Thyroid gland (tissue), 4 donors: ENCODE data around the gene DGAT2. TPM values are rescaled to one million over a fixed set of nuclear protein-coding genes. Genes with fewer than 3 reads are reported as not detected.

Source experiments
- DNase-seq, 2 donors: peaks; one replicate each; pipeline ENCODE4 v3.0.0-alpha.2; 2019
- H3K27ac ChIP-seq, 3 donors: fragments of 200-600 bp; sonication (generic); 1 replicate in 2 of 3; 2 replicates in 1 of 3; pipeline ENCODE4 v1.5.1; 2016 to 2019; ENCODE audit warnings: mild to moderate bottlenecking in 1 of 3, moderate library complexity in 1 of 3
- H3K27me3 ChIP-seq: fragments of 200-600 bp; sonication (generic); one replicate; pipeline ENCODE4 v1.5.1; 2019
- H3K36me3 ChIP-seq, 2 donors: fragments of 200-600 bp; sonication (generic); one replicate each; pipeline ENCODE4 v1.5.1; 2016 to 2019
- H3K4me1 ChIP-seq, 2 donors: fragments of 200-600 bp; sonication (generic); one replicate each; pipeline ENCODE4 v1.5.1; 2017 to 2019
- H3K4me3 ChIP-seq, 3 donors: fragments of 200-600 bp; sonication (generic); replicated peaks in 1 of 3; 1 replicate in 2 of 3; 2 replicates in 1 of 3; pipeline ENCODE4 v1.5.1; 2016; ENCODE audit warnings: mild to moderate bottlenecking in 1 of 3
- H3K9me3 ChIP-seq: fragments of 200-600 bp; sonication (generic); one replicate; pipeline ENCODE4 v1.5.1; 2017
- CTCF ChIP-seq, 6 experiments: fragments of 200-600 bp in 3 of 6; fragments of 450-650 bp in 3 of 6; sonication (generic) in 3 of 6; IDR thresholded peaks; one replicate each; pipeline ENCODE4 v1.5.1; 2016 to 2019; ENCODE audit warnings: antibody characterized with exemption in 6 of 6, mild to moderate bottlenecking in 2 of 6, inconsistent platforms in 1 of 6, moderate library complexity in 1 of 6
- POLR2A ChIP-seq, 2 donors: fragments of 450-650 bp; IDR thresholded peaks; one replicate each; pipeline ENCODE4 v1.6.1; 2017; ENCODE audit warnings: antibody characterized with exemption in 2 of 2, mild to moderate bottlenecking in 2 of 2, moderate library complexity in 1 of 2
- WGBS, 2 donors: methylation state at CpG; one replicate each; pipeline ENCODE4 v1.1.5; 2017; 5-methylcytosine and 5-hydroxymethylcytosine counted together
- intact Hi-C: fragments of 100-400 bp; cut with DNase I; formaldehyde crosslinking; loops from one replicate; pipeline ENCODE4 v1.15.1; 2023
- total RNA-seq, 4 donors: library from RNA; depleted of rRNA; stranded (reverse); fragments of >200 nt; gene quantifications; one replicate each; pipeline ENCODE4 v1.2.3, GENCODE V29; 2016

Gene DGAT2
- total RNA-seq, 4 donors from 2014 or later: 9.9 to 20.7 (median 16.3) TPM

GRCh38 chr11:75795276-75796090 is 26.9 kb downstream of the DGAT2 start:
- 81 to 82% methylated on average over 4 of the region's 4 CpGs for WGBS, 2 donors
- no peaks in the 10 kb centered on the region for H3K27me3 ChIP-seq
- H3K4me3 ChIP-seq: no peak overlapping the region
- no peak overlapping the region for H3K27ac ChIP-seq
- H3K4me1 ChIP-seq: no peaks in the 10 kb centered on the region
- no peaks in the 10 kb centered on the region for H3K9me3 ChIP-seq
- intact Hi-C loops: no loop called here
- no peak for TF ChIP-seq CTCF (IDR thresholded peaks at IDR 0.05)
- no peak for TF ChIP-seq POLR2A (IDR thresholded peaks at IDR 0.05)
- no peak for DNase-seq
- no peaks in the 10 kb centered on the region for H3K36me3 ChIP-seq

- intact Hi-C loops: no loop called here
- Histone ChIP-seq H3K9me3 (no peaks in the 10 kb centered on the region), H3K36me3 (no peaks in the 10 kb centered on the region), H3K4me3 (no peak overlapping the region), H3K27me3 (no peaks in the 10 kb centered on the region), H3K4me1 (no peaks in the 10 kb centered on the region), H3K27ac (no peak overlapping the region)
- DNase-seq: no peak
- 85 to 100% methylated on average over 2 of the region's 2 CpGs for WGBS, 2 donors
- TF ChIP-seq POLR2A (IDR thresholded peaks at IDR 0.05): no peak
- no peak for TF ChIP-seq CTCF (IDR thresholded peaks at IDR 0.05)
These were observed 27.5 kb downstream of the DGAT2 start for GRCh38 chr11:75796091-75796435.

DNA sequence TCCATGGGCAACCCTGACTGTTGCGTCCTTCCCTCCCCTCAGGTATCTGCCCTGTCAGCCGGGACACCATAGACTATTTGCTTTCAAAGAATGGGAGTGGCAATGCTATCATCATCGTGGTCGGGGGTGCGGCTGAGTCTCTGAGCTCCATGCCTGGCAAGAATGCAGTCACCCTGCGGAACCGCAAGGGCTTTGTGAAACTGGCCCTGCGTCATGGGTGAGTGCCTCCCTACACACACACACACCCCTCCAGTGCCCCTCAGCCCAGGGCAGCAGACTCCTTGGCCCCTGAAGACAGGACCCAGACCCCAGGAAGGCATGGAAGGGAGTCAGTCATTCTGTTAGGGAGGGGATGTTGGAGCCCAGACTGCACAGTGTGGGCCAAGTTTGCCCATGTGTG is 28.5 kb downstream of the DGAT2 start:
- no peaks in the 10 kb centered on the region for H3K4me1 ChIP-seq
- no peaks in the 10 kb centered on the region for H3K36me3 ChIP-seq
- H3K4me3 ChIP-seq: no peak overlapping the region
- 80 to 88% methylated on average over 1 to 7 of the region's 8 CpGs for WGBS, 2 donors
- TF ChIP-seq POLR2A (IDR thresholded peaks at IDR 0.05) (no peak), CTCF (IDR thresholded peaks at IDR 0.05) (no peak)
- H3K9me3 ChIP-seq: no peaks in the 10 kb centered on the region
- no peak overlapping the region for H3K27ac ChIP-seq
- no peak for DNase-seq
- H3K27me3 ChIP-seq: no peaks in the 10 kb centered on the region
- intact Hi-C loops: no loop called here

DNA sequence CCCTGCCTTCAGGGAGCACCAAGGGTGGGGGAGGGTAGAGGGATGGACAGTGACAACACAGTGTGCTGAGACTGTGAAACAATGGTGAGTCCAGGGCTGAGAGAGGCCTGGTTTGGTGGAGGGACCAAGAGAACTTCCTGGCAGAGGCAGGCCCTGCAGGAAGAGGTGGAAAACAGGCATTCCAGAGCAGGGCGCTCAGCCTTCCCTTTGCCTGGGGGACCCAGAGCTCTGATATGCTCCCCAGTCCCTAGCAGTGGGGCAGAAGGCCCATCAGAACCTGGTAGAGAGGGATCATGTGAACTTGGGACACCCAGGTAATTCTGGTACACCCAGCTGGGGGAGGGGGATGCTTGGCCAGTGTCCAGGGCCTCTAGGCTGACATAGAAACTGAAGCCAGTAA is 29.2 kb downstream of the DGAT2 start:
- intact Hi-C loops: no loop called here
- no peak for TF ChIP-seq POLR2A (IDR thresholded peaks at IDR 0.05)
- no peak for TF ChIP-seq CTCF (IDR thresholded peaks at IDR 0.05)
- Histone ChIP-seq H3K36me3 (no peaks in the 10 kb centered on the region), H3K9me3 (no peaks in the 10 kb centered on the region), H3K27ac (no peak overlapping the region), H3K4me3 (no peak overlapping the region), H3K27me3 (no peaks in the 10 kb centered on the region), H3K4me1 (no peaks in the 10 kb centered on the region)
- DNase-seq: no peak
- WGBS, 2 donors: 100% methylated on average over 1 of the region's 1 CpG

GRCh38 chr11:75800136-75800675 is 31.6 kb downstream of the DGAT2 start:
- Histone ChIP-seq H3K27me3 (no peaks in the 10 kb centered on the region), H3K4me1 (no peaks in the 10 kb centered on the region), H3K27ac (no peak overlapping the region), H3K36me3 (no peaks in the 10 kb centered on the region), H3K4me3 (no peak overlapping the region), H3K9me3 (no peaks in the 10 kb centered on the region)
- 92 to 93% methylated on average over 8 of the region's 8 CpGs for WGBS, 2 donors
- intact Hi-C loops: loop anchor here (5.0 kb wide), 2 partner anchors 67 to 352 kb away; no protein-coding TSS in a partner anchor
- TF ChIP-seq POLR2A (IDR thresholded peaks at IDR 0.05): no peak
- TF ChIP-seq CTCF (IDR thresholded peaks at IDR 0.05): no peak
- no peak for DNase-seq
